ENCODE measurements around the gene GALNT12. TPM values are rescaled to one million over a fixed set of nuclear protein-coding genes. Genes with fewer than 3 reads are reported as not detected.

Gene GALNT12
- total RNA-seq, 4 donors from 2014 or later: 0.55 to 1.6 (median 1.1) TPM

DNA sequence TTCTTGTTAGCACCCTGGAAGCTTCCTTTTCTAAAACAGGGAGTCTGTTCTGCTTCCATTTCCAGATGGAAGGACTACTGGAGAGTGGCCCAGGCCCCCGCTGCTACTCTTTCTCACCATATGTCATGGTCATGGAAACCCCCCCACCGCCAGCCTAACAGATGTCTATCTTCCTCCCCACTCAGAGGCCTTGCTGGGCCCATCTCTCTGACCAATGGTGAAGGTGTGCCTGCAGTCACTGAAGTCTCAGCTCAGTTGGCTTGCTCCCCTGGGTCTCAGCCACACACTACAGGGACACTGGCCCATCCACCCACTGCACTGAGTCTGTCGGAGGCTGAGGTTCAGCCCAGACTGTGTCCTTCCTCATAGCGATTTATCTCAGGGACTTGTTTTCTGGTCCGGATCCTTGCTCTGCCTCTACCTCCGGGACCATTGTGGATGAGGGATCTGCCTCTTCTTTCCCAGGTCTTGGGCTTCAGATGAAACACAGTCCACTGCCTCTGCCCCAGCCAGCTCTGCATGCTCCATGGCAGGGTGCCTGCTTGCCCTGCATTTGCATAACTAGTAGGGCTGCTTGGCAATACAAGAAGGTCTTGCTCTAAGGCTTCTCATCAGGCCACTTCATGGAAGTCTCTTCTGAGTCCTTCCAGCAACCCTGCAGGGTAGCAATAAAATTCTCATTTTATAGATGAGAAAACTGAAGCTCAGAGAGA is 30.8 kb downstream of the GALNT12 start:
- Histone ChIP-seq H3K4me3 (no peak overlapping the region), H3K36me3 (no peaks in the 10 kb centered on the region), H3K4me1 (no peaks in the 10 kb centered on the region), H3K27me3 (no peaks in the 10 kb centered on the region), H3K27ac (no peak overlapping the region), H3K9me3 (no peaks in the 10 kb centered on the region)
- in situ Hi-C loops (cut with MboI; ENCODE audit: low sequenced_read_pairs in 4 of 4): no loop called here
- DNase-seq (no peak), ATAC-seq (no peak)
- intact Hi-C loops (cut with DNase I; ENCODE audit: low total_unique reads): no loop called here
- TF ChIP-seq POLR2A (IDR thresholded peaks at IDR 0.05): no peak
- TF ChIP-seq, protein P1, sequence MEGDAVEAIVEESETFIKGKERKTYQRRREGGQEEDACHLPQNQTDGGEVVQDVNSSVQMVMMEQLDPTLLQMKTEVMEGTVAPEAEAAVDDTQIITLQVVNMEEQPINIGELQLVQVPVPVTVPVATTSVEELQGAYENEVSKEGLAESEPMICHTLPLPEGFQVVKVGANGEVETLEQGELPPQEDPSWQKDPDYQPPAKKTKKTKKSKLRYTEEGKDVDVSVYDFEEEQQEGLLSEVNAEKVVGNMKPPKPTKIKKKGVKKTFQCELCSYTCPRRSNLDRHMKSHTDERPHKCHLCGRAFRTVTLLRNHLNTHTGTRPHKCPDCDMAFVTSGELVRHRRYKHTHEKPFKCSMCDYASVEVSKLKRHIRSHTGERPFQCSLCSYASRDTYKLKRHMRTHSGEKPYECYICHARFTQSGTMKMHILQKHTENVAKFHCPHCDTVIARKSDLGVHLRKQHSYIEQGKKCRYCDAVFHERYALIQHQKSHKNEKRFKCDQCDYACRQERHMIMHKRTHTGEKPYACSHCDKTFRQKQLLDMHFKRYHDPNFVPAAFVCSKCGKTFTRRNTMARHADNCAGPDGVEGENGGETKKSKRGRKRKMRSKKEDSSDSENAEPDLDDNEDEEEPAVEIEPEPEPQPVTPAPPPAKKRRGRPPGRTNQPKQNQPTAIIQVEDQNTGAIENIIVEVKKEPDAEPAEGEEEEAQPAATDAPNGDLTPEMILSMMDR (IDR thresholded peaks at IDR 0.05 in 4 of 5, conservative IDR thresholded peaks at IDR 0.05 in 1 of 5): no peak

DNA sequence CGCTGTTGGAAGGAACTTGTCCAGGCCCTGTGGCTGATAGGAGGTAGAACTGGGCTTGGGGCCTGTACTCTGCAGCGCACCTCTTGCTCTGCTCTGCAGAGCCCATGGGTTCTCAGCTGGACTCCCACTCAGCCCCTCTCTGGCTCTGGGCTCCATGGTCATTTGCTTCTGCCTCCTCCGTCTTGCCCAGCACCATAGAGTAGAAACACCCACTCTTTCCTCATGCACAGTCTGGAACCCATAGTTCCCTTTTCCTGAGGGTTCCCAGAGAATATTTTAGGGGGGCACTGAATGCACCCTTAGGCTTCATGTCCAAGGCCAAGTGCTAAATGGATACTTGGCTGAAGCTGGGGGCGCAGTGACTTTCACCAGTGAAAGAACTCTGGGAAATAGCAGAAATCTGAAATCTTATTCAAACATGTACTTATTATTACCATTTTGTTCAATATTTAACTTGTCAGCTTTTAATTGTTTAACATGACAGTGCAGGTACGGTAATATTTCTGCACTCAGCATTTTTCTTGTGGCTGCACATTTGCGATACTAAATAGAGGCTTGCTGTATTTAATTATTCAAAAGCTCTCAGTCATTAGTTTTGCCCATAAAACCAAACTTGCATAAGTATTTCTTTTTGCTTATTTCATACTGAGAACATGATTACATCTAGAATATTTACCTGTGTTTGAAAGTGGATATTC is 31.5 kb downstream of the GALNT12 start:
- no peak for ATAC-seq
- no peaks in the 10 kb centered on the region for H3K27me3 ChIP-seq
- in situ Hi-C loops (cut with MboI; ENCODE audit: low sequenced_read_pairs in 4 of 4) (no loop called here), intact Hi-C loops (cut with DNase I; ENCODE audit: low total_unique reads) (no loop called here)
- H3K27ac ChIP-seq: no peak overlapping the region
- H3K36me3 ChIP-seq: no peaks in the 10 kb centered on the region
- DNase-seq: no peak
- H3K4me3 ChIP-seq: no peak overlapping the region
- H3K9me3 ChIP-seq: no peaks in the 10 kb centered on the region
- H3K4me1 ChIP-seq: no peaks in the 10 kb centered on the region
- no peak for TF ChIP-seq POLR2A (IDR thresholded peaks at IDR 0.05)
- TF ChIP-seq, protein P1 (IDR thresholded peaks at IDR 0.05 in 4 of 5, conservative IDR thresholded peaks at IDR 0.05 in 1 of 5): no peak

DNA sequence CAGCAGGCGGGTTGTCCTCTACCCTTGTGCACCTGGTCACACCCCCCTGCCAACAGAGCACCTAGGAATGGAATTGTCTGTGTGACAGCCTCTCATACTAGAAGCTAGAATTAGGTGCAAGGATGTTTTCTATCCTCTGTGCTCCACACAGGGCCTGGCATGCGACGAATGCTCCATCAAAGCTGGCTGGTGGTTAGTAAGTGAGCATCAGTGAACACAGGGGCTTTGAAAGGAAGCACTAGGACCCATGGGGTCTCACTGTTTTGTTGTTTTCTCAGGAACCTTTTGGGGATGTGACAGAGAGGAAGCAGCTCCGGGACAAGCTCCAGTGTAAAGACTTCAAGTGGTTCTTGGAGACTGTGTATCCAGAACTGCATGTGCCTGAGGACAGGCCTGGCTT is 32.3 kb downstream of the GALNT12 start:
- in situ Hi-C loops (cut with MboI; ENCODE audit: low sequenced_read_pairs in 4 of 4): no loop called here
- Histone ChIP-seq H3K27ac (no peak overlapping the region), H3K9me3 (no peaks in the 10 kb centered on the region), H3K4me3 (no peak overlapping the region), H3K36me3 (no peaks in the 10 kb centered on the region), H3K27me3 (no peaks in the 10 kb centered on the region), H3K4me1 (no peaks in the 10 kb centered on the region)
- no peak for TF ChIP-seq POLR2A (IDR thresholded peaks at IDR 0.05)
- intact Hi-C loops (cut with DNase I; ENCODE audit: low total_unique reads): no loop called here
- no peak for DNase-seq
- ATAC-seq: no peak

DNA sequence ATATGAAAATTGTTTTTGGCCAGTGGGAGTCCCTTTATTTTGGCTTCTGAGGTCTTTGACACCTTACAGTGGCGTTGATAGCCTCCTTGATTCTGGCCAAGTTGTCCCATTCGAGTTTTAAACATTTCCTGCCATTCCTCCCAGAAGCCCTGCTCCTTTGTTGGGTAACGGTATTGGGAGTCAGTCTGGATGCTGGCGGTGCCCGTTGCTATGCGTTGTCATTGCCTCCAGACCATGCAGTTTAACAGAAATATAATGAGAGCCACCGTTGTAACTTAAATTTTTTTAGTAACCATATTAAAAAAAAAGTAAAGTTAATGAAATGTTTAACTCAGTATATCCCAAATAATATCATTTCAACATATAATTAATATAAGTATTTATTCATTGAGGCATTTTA is 35.0 kb downstream of the GALNT12 start:
- TF ChIP-seq, protein P1 (IDR thresholded peaks at IDR 0.05 in 4 of 5, conservative IDR thresholded peaks at IDR 0.05 in 1 of 5): no peak
- TF ChIP-seq POLR2A (IDR thresholded peaks at IDR 0.05): no peak
- intact Hi-C loops (cut with DNase I; ENCODE audit: low total_unique reads): no loop called here
- Histone ChIP-seq H3K27ac (no peak overlapping the region), H3K4me3 (no peak overlapping the region), H3K27me3 (no peaks in the 10 kb centered on the region), H3K36me3 (no peaks in the 10 kb centered on the region), H3K4me1 (no peaks in the 10 kb centered on the region), H3K9me3 (no peaks in the 10 kb centered on the region)
- no peak for DNase-seq
- in situ Hi-C loops (cut with MboI; ENCODE audit: low sequenced_read_pairs in 4 of 4): no loop called here
- ATAC-seq: no peak

DNA sequence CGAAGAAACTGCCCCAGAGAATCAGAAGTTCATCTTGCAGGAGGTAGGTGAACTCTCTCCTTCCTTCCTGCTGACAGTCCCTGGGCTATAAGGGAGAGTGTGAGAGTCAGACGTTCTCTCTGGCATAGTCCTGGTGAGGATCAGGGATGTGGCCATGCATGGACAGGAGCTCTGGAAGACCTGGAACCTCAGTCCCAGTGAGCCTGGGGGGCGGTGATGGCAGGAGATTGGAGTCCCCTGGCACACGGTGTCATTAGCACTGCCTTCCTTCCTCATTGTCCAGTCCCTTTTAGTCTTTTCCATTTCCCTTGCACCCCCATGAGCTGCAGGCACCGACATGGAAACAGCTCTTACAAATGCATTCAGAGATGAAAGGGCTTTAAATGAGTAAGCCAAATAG is 38.6 kb downstream of the GALNT12 start:
- Histone ChIP-seq H3K27ac (no peak overlapping the region), H3K4me3 (no peak overlapping the region), H3K27me3 (no peaks in the 10 kb centered on the region), H3K36me3 (no peaks in the 10 kb centered on the region), H3K9me3 (no peaks in the 10 kb centered on the region), H3K4me1 (no peaks in the 10 kb centered on the region)
- TF ChIP-seq, protein P1 (IDR thresholded peaks at IDR 0.05 in 4 of 5, conservative IDR thresholded peaks at IDR 0.05 in 1 of 5): no peak
- TF ChIP-seq POLR2A (IDR thresholded peaks at IDR 0.05): no peak
- ATAC-seq (no peak), DNase-seq (no peak)
- in situ Hi-C loops (cut with MboI; ENCODE audit: low sequenced_read_pairs in 4 of 4) (loop anchor here in 1 of 4 donors (5.0 kb wide), 1 partner anchor 291 kb away; no protein-coding TSS in a partner anchor), intact Hi-C loops (cut with DNase I; ENCODE audit: low total_unique reads) (no loop called here)

All from gastrocnemius medialis (tissue), 4 donors.